Heart right ventricle (tissue), 16 donors: ENCODE measurements around the gene OLAH. TPM values are rescaled to one million over a fixed set of nuclear protein-coding genes. Genes with fewer than 3 reads are reported as not detected.
A peak's percentile ranks its signal among the peaks of the same experiment; 100 is the strongest.

Source experiments
- ATAC-seq, 8 donors: fragments of 200-7000 bp; cut with Tn5 transposase; one replicate each; pipeline ENCODE4 v1.9.1; 2020; ENCODE audit warnings: mild to moderate bottlenecking in 8 of 8, moderate library complexity in 8 of 8, moderate number of reproducible peaks in 1 of 8
- DNase-seq, 2 donors: peaks; one replicate each; pipeline ENCODE4 v3.0.0-alpha.2; 2020
- H3K27ac ChIP-seq, 10 donors: fragments of 200-600 bp; sonication (generic) in 2 of 10; one replicate each; pipeline versions ENCODE4 v1.5.0 to v1.8.0; 2020 to 2022; ENCODE audit warnings: mild to moderate bottlenecking in 3 of 10
- H3K27me3 ChIP-seq, 7 donors: fragments of 200-600 bp; one replicate each; pipeline ENCODE4 v1.8.0; 2021 to 2022; ENCODE audit warnings: mild to moderate bottlenecking in 2 of 7
- H3K36me3 ChIP-seq, 9 donors: fragments of 200-600 bp; sonication (generic) in 1 of 9; one replicate each; pipeline versions ENCODE4 v1.5.0 to v1.8.0; 2020 to 2022; ENCODE audit warnings: mild to moderate bottlenecking in 2 of 9
- H3K4me1 ChIP-seq, 9 donors: fragments of 200-600 bp; sonication (generic) in 1 of 9; one replicate each; pipeline versions ENCODE4 v1.5.0 to v1.8.0; 2020 to 2022; ENCODE audit warnings: mild to moderate bottlenecking in 4 of 9
- H3K4me3 ChIP-seq, 10 donors: fragments of 200-600 bp; sonication (generic) in 2 of 10; one replicate each; pipeline versions ENCODE4 v1.5.0 to v1.8.0; 2020 to 2022; ENCODE audit warnings: mild to moderate bottlenecking in 7 of 10, moderate library complexity in 2 of 10
- H3K9me3 ChIP-seq, 11 donors: fragments of 200-600 bp in 10 of 11; sonication (generic) in 2 of 11; one replicate each; pipeline versions ENCODE4 v1.5.0 to v1.8.0; 2013 to 2022; ENCODE audit warnings: mild to moderate bottlenecking in 2 of 11, control low read depth in 1 of 11, moderate library complexity in 1 of 11
- CTCF ChIP-seq, 9 donors: fragments of 200-600 bp; sonication (generic) in 2 of 9; IDR thresholded peaks; one replicate each; pipeline versions ENCODE4 v1.5.0 to v1.8.0; 2021 to 2022; ENCODE audit warnings: antibody characterized with exemption in 9 of 9, mild to moderate bottlenecking in 5 of 9, moderate library complexity in 1 of 9
- whole genome bisulfite sequencing, 2 donors: extraction: QIAGEN DNeasy Blood & Tissue Kit; methylation state at CpG; one replicate each; pipeline ENCODE4 v1.1.7; 2013; ENCODE audit warnings: inconsistent platforms in 1 of 2; 5-methylcytosine and 5-hydroxymethylcytosine counted together
- intact Hi-C, 10 donors: fragments of 100-400 bp; cut with DNase I; formaldehyde crosslinking; loops; one replicate each; pipeline versions ENCODE4 v1.11.1 to v1.14.2; 2022
- polyA plus RNA-seq, 2 donors: library from polyadenylated mRNA; stranded (reverse); fragments of 200-250 nt; gene quantifications; one replicate each; pipeline ENCODE4 v1.2.3, GENCODE V29; 2013
- total RNA-seq, 10 donors: library from RNA; stranded (reverse); fragmentation: NEBNext Ultra II Directional in 3 of 10; extraction: Animal tissue kit (Norgen Biotek cat#: 25700) in 3 of 10; gene quantifications; one replicate each; pipeline versions ENCODE4 v1.2.1 to v1.2.4, GENCODE V29; 2021 to 2023
- donor health status: Arrhythmogenic right ventricular cardiomyopathy.
- donor health status: ischemic (EF 13 %, LVEDD 7.1; RV severe dilation, severe dysfunction).
- donor health status: healthy with polysubstance abuse.
- donor health status: DM: no; HTN: yes; CAD: no.
- donor health status: DM: no; HTN: no; CAD: no.
- donor health status: ischemic (EF 25% LVEDD 6.9; RV normal size, moderate dysfunction).
- donor health status: ischemic (EF 25% LVEDD 5.7; RV mildly dilated, moderate dysfunction).
- donor health status: healthy.
- donor health status: DM: yes; HTN: yes; CAD: no.
- donor health status: Ischemic cardiomyopathy.
- donor health status: ischemic (EF 35%, LVEDD 5.7; RV mildly dilated, moderate dysfunction).
- donor health status: nonischemic (EF 11% LVEDD 7.7; RV severe dilation, severe dysfunction).
- donor health status: DM: yes; HTN: yes; CAD: no.
- donor health status: PGD.
- donor health status: ischemic (EF 29% LVEDD 5.4; RV normal size, mild dysfunction).
- donor health status: nonischemic (EF 23%, LVEDD 6.1; RV moderate dilation, normal function).

Gene OLAH
- total and polyA plus RNA-seq, 12 donors: 0.33 to 0.50 (median 0.38) TPM; not detected in 9

GRCh38 chr10:15075421-15075820 lies 31.7 kb downstream of the OLAH start:
- DNase-seq (no peak), ATAC-seq (no peak)
- 91 to 97% methylated on average over 3 of the region's 3 CpGs for WGBS, 2 donors
- no peaks in the 10 kb centered on the region for H3K4me1 ChIP-seq
- TF ChIP-seq CTCF (IDR thresholded peaks at IDR 0.05): no peak
- intact Hi-C loops: no loop called here
- no peak overlapping the region for H3K4me3 ChIP-seq
- H3K36me3 ChIP-seq: no peaks in the 10 kb centered on the region
- H3K27me3 ChIP-seq: no peaks in the 10 kb centered on the region
- H3K27ac ChIP-seq: no peak overlapping the region
- peaks cover 0 to 12% (median 0%) of the 10 kb centered on the region in 11 donors for H3K9me3 ChIP-seq

GRCh38 chr10:15083674-15084501 lies 40.1 kb downstream of the OLAH start:
- ATAC-seq (peak in 4 of 8 donors; percentile 13 to 22 (median 19)), DNase-seq (no peak)
- Histone ChIP-seq H3K27me3 (peaks cover 0 to 7% (median 0%) of the 10 kb centered on the region in 7 donors), H3K4me3 (peak overlapping the region; percentile 22 to 59 (median 49)), H3K4me1 (peaks cover 0 to 18% (median 14%) of the 10 kb centered on the region in 9 donors), H3K27ac (peak overlapping the region in 8 of 10 donors; percentile 5 to 71 (median 57)), H3K36me3 (no peaks in the 10 kb centered on the region), H3K9me3 (no peaks in the 10 kb centered on the region)
- intact Hi-C loops: loop anchor here in 1 of 10 donors (10.0 kb wide), 1 partner anchor 129 kb away; the partner anchor contains the start of genes DCLRE1C and MEIG1
- WGBS, 2 donors: 69 to 77% methylated on average over 18 of the region's 18 CpGs
- no peak for TF ChIP-seq CTCF (IDR thresholded peaks at IDR 0.05)

- intact Hi-C loops: loop anchor here in 1 of 10 donors (10.0 kb wide), 1 partner anchor 130 kb away; the partner anchor contains the start of genes DCLRE1C and MEIG1
- ATAC-seq: peak; percentile 62 to 89 (median 83)
- peak in 4 of 9 donors; percentile 19 to 30 (median 20) for TF ChIP-seq CTCF (IDR thresholded peaks at IDR 0.05)
- 27 to 46% methylated on average over 7 of the region's 7 CpGs for WGBS, 2 donors
- Histone ChIP-seq H3K27me3 (peaks cover 0 to 7% (median 0%) of the 10 kb centered on the region in 7 donors), H3K4me1 (peaks cover 0 to 22% (median 16%) of the 10 kb centered on the region in 9 donors), H3K9me3 (no peaks in the 10 kb centered on the region), H3K4me3 (peak overlapping the region; percentile 22 to 59 (median 49)), H3K27ac (peak overlapping the region in 8 of 10 donors; percentile 5 to 71 (median 57)), H3K36me3 (no peaks in the 10 kb centered on the region)
- peak in 1 of 2 donors; percentile 55 for DNase-seq
Observed at GRCh38 chr10:15084502-15084922, 40.8 kb downstream of the OLAH start.

GRCh38 chr10:15088428-15089261 lies 44.9 kb downstream of the OLAH start, which contains the start of gene ACBD7:
TSS of gene ACBD7 (minus strand) at chr10:15088776. CDS start at chr10:15088728, 48 bp downstream.
- 6% methylated on average over 57 to 63 of the region's 63 CpGs for WGBS, 2 donors
- no peaks in the 10 kb centered on the region for H3K36me3 ChIP-seq
- peak; percentile 92 to 99 (median 94) for ATAC-seq
- peaks cover 0 to 7% (median 0%) of the 10 kb centered on the region in 7 donors for H3K27me3 ChIP-seq
- DNase-seq: peak; percentile 57 to 80
- peak; percentile 23 to 68 (median 51) for TF ChIP-seq CTCF (IDR thresholded peaks at IDR 0.05)
- peaks cover 0 to 20% (median 16%) of the 10 kb centered on the region in 9 donors for H3K4me1 ChIP-seq
- intact Hi-C loops: loop anchor here in 1 of 10 donors (10.0 kb wide), 1 partner anchor 134 kb away; the partner anchor contains the start of genes DCLRE1C and MEIG1
- no peaks in the 10 kb centered on the region for H3K9me3 ChIP-seq
- no peak within 1 kb of the TSS for H3K27ac ChIP-seq
- peak within 1 kb of the TSS; percentile 51 to 69 (median 60) for H3K4me3 ChIP-seq
